Skeletal muscle satellite cell (primary cell): ENCODE measurements around the gene DNM3.

Source experiments
- H3K27me3 ChIP-seq: 2 replicates; pipeline ENCODE4 v1.7.0; 2013; ENCODE audit warnings: low read length; ENCODE audit not compliant: control insufficient read depth, insufficient read depth
- H3K36me3 ChIP-seq: 2 replicates; pipeline ENCODE4 v1.7.0; 2013; ENCODE audit warnings: mild to moderate bottlenecking, control low read depth, low read length; ENCODE audit not compliant: insufficient read depth
- H3K4me1 ChIP-seq: 2 replicates; pipeline ENCODE4 v1.7.0; 2013; ENCODE audit warnings: low read length; ENCODE audit not compliant: control insufficient read depth, insufficient read depth
- H3K4me2 ChIP-seq: 2 replicates; pipeline ENCODE4 v1.7.0; 2013; ENCODE audit warnings: mild to moderate bottlenecking, low read length
- H3K4me3 ChIP-seq: 2 replicates; pipeline ENCODE4 v1.7.0; 2013; ENCODE audit warnings: low read length
- H3K9ac ChIP-seq: 2 replicates; pipeline ENCODE4 v1.7.0; 2013; ENCODE audit warnings: mild to moderate bottlenecking, low read depth, low read length, moderate library complexity
- H3K9me3 ChIP-seq: replicated peaks from 2 replicates; pipeline ENCODE4 v1.7.0; 2013; ENCODE audit warnings: mild to moderate bottlenecking, control low read depth, low read length

DNM3 gene

DNA sequence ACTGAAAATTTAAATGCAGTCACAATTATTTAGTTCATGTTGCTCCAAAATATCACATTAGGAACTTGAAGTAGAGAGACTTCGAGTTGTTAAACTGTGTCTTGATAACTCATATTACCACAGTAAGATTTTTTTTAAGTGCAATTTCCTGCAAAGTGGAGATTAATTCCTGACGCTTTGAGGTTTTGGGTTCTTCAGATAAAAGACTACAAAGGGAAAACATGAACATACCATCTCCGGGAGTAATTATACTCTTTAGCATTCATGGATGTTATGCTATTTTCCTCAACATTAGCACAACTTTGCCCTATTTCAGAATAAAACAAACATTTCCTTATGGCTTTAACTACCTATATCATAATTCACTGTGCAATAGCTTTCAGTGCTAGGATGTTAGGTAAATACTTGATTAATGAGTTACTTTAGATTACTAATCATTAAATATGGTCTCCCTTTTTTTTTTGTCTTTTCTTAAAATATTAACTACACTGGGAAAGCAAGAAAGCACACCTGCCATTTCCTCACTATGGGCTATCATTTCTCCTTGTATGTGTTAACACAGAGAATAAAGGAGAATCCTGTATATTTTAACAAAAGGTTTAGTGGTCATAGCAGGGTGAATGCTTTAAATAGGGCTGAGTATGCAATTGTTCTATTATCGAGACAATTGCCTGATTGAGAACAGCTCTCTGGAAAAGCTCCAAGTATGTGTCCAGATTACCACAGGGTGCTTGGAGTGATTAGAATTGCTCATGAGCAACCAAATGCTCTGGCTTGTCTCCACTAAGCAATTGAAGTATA lies 326.7 kb downstream of the DNM3 start:
- Histone ChIP-seq H3K4me1 (peaks cover 11% of the 10 kb centered on the region), H3K27me3 (no peaks in the 10 kb centered on the region), H3K9me3 (no peaks in the 10 kb centered on the region), H3K4me3 (no peak overlapping the region), H3K9ac (no peak overlapping the region), H3K4me2 (no peak overlapping the region), H3K36me3 (no peaks in the 10 kb centered on the region)

GRCh38 chr1:172168597-172168872 lies 327.2 kb downstream of the DNM3 start:
- H3K9me3 ChIP-seq: no peaks in the 10 kb centered on the region
- no peak overlapping the region for H3K9ac ChIP-seq
- H3K4me1 ChIP-seq: peaks cover 7% of the 10 kb centered on the region
- H3K4me2 ChIP-seq: no peak overlapping the region
- no peaks in the 10 kb centered on the region for H3K27me3 ChIP-seq
- H3K36me3 ChIP-seq: no peaks in the 10 kb centered on the region
- H3K4me3 ChIP-seq: no peak overlapping the region

DNA sequence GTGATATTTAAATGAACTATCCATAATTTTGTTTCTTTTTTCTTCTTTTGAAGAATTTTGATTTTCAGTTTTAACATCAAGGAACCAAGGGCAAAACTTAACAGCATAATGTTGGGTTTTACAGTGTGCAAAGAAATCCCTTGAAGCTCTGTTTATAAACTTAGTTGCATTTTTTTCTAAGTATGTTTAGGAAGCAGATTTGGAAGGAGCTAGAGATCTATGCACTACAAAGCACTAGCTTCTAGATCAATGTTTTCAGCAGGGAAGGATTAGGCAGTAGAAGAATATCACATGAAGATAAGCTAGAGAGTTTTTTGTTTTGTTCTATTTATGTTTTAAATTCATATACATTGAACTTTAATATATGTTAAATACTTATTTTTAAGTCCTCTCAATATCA lies 328.5 kb downstream of the DNM3 start:
- Histone ChIP-seq H3K4me2 (no peak overlapping the region), H3K36me3 (no peaks in the 10 kb centered on the region), H3K27me3 (no peaks in the 10 kb centered on the region), H3K4me3 (no peak overlapping the region), H3K4me1 (peaks cover 3% of the 10 kb centered on the region), H3K9me3 (no peaks in the 10 kb centered on the region), H3K9ac (no peak overlapping the region)

DNA sequence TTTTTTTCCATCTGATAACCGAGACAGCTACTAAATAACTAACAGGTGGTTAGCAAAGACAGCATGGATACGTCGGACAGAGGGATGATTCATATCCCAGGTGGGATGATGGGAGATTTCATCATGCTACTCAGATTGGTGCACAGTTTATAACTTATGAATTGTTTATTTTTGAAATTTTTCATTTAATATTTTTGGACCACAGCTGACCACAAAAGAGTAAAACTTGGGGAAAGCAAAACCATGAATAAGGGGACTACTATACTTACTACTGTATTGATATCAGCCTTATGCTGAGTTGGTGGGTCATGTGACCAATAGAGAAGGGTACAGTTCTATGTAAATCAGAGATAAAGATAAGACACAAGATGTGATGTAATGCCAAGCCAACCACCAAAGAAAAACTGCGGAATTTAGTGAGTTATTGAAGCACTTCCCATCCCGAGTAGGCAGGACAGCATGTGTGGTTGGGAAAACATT lies 331.1 kb downstream of the DNM3 start:
- Histone ChIP-seq H3K4me2 (no peak overlapping the region), H3K36me3 (no peaks in the 10 kb centered on the region), H3K27me3 (no peaks in the 10 kb centered on the region), H3K4me1 (peaks cover 3% of the 10 kb centered on the region), H3K9me3 (no peaks in the 10 kb centered on the region), H3K4me3 (no peak overlapping the region), H3K9ac (no peak overlapping the region)

GRCh38 chr1:172176206-172176605 lies 334.9 kb downstream of the DNM3 start:
- H3K9me3 ChIP-seq: no peaks in the 10 kb centered on the region
- H3K4me3 ChIP-seq: no peak overlapping the region
- no peaks in the 10 kb centered on the region for H3K36me3 ChIP-seq
- no peaks in the 10 kb centered on the region for H3K27me3 ChIP-seq
- H3K4me1 ChIP-seq: peaks cover 9% of the 10 kb centered on the region
- H3K9ac ChIP-seq: no peak overlapping the region
- no peak overlapping the region for H3K4me2 ChIP-seq

GRCh38 chr1:172177849-172178248 lies 336.6 kb downstream of the DNM3 start:
- Histone ChIP-seq H3K27me3 (no peaks in the 10 kb centered on the region), H3K9ac (no peak overlapping the region), H3K36me3 (no peaks in the 10 kb centered on the region), H3K4me3 (no peak overlapping the region), H3K4me1 (peaks cover 22% of the 10 kb centered on the region), H3K9me3 (no peaks in the 10 kb centered on the region), H3K4me2 (no peak overlapping the region)

- no peak overlapping the region for H3K4me3 ChIP-seq
Measured at GRCh38 chr1:172178886-172179285, 337.6 kb downstream of the DNM3 start.

DNA sequence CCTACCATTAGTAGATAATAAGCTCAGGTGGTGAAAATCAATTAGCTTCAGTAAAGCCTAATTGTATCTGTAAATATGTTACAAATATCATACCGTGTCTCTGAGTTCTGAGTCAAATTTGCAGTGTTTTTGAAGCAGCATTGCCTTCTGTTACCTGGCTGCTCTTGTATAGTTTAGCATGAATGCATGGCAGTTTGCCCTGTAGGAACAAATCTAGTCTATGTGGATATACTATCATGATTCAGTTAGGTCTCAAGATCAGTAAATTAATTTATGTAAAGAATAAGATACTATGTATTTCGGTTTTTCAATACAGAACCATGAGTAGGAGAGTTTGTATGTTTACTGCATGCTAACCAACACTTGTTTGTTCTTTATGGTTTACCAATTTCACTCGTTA lies 338.6 kb downstream of the DNM3 start:
- Histone ChIP-seq H3K4me1 (peaks cover 23% of the 10 kb centered on the region), H3K9me3 (no peaks in the 10 kb centered on the region), H3K36me3 (no peaks in the 10 kb centered on the region), H3K27me3 (no peaks in the 10 kb centered on the region), H3K4me3 (no peak overlapping the region), H3K9ac (no peak overlapping the region), H3K4me2 (no peak overlapping the region)

More at GRCh38 chr1:172178886-172179285, 337.6 kb downstream of the DNM3 start:
- Histone ChIP-seq H3K9me3 (no peaks in the 10 kb centered on the region), H3K4me2 (no peak overlapping the region), H3K27me3 (no peaks in the 10 kb centered on the region), H3K9ac (no peak overlapping the region), H3K36me3 (no peaks in the 10 kb centered on the region), H3K4me1 (peaks cover 22% of the 10 kb centered on the region)

GRCh38 chr1:172180501-172181285 lies 339.4 kb downstream of the DNM3 start:
- Histone ChIP-seq H3K4me1 (peaks cover 30% of the 10 kb centered on the region), H3K4me2 (peak overlapping the region; percentile 75), H3K9ac (peak overlapping the region; percentile 72), H3K9me3 (no peaks in the 10 kb centered on the region), H3K27me3 (no peaks in the 10 kb centered on the region), H3K4me3 (peak overlapping the region; percentile 50), H3K36me3 (no peaks in the 10 kb centered on the region)

- H3K4me1 ChIP-seq: peaks cover 30% of the 10 kb centered on the region
- H3K36me3 ChIP-seq: no peaks in the 10 kb centered on the region
- no peak overlapping the region for H3K4me3 ChIP-seq
- H3K9me3 ChIP-seq: no peaks in the 10 kb centered on the region
- H3K27me3 ChIP-seq: no peaks in the 10 kb centered on the region
- no peak overlapping the region for H3K9ac ChIP-seq
- no peak overlapping the region for H3K4me2 ChIP-seq
Measured at GRCh38 chr1:172184506-172185191, 343.4 kb downstream of the DNM3 start.

- peaks cover 30% of the 10 kb centered on the region for H3K4me1 ChIP-seq
- no peaks in the 10 kb centered on the region for H3K9me3 ChIP-seq
- no peak overlapping the region for H3K4me3 ChIP-seq
- no peak overlapping the region for H3K4me2 ChIP-seq
- no peaks in the 10 kb centered on the region for H3K36me3 ChIP-seq
- H3K9ac ChIP-seq: no peak overlapping the region
- H3K27me3 ChIP-seq: no peaks in the 10 kb centered on the region
Measured at GRCh38 chr1:172185211-172185610, 343.9 kb downstream of the DNM3 start.
